Measurements from ENCODE around the gene RETSAT. TPM values are rescaled to one million over a fixed set of nuclear protein-coding genes. Genes with fewer than 3 reads are reported as not detected.
"Not testable (repeated sequence)": the region's sequence is repeated elsewhere in the genome, so short reads cannot be mapped to it uniquely, and the experiment has no call there.

The RETSAT gene
- total RNA-seq, 1 experiment from 2014 or later, result 39.6 TPM

DNA sequence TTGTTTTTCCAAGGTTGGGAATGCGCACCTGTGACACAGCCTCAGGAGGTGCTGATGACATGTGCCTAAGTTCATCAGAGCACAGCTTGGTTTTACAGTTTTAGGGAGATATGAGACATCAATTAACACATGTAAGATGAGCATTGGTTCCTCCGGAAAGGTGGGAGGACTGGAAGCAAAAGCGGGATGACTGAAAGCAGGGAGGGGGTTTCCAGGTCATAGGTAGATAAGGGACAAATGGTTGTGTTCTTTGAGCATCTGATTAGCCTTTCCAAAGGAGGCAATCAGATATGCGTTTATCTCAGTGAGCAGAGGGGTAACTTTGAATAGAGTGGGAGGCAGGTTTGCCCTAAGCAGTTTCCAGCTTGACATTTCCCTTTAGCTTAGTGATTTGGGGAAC, 29.5 kb upstream of the RETSAT start:
- in situ Hi-C loops (cut with HindIII; ENCODE audit: low sequenced_read_pairs), result no loop called here
- DNase-seq (ENCODE audit: low spot score), result no peak

DNA sequence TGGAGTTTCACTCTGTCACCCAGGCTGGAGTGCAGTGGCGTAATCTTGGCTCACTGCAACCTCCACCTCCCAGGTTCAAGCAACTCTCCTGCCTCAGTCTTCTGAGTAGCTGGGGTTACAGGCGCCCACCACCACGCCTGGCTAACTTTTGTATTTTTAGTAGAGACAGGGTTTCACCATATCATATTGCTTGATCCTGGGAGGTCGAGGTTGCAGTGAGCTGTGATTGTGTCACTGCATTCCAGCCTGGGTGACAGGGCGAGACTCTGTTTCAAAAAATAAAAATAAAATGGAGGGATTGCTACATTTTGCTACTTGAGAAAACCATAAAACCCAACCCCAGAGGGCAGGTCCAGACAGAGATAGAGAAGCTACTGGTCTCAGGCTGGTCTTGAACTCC, 28.8 kb upstream of the RETSAT start:
- in situ Hi-C loops (cut with HindIII; ENCODE audit: low sequenced_read_pairs); DNase-seq (ENCODE audit: low spot score): not testable (repeated sequence)

DNA sequence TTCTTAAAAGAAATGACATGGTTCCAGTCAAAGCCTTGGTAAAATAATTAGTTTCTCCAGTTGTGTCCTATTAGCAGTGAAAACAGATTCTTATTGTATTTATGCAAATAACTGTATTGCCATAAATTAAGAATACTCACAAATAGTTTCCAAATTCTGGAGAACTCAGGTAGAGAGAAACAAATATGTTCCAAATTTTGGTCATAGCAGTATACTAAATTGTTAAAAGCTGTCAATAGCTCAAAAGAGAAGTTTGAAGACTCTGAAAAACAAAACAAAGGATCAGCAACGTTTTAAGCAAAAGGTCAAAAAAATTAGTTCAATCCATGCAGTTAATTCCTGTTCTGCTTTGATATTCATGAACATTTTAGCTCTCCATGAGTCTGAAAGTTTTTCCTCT, 25.7 kb upstream of the RETSAT start:
- in situ Hi-C loops (cut with HindIII; ENCODE audit: low sequenced_read_pairs), result no loop called here
- DNase-seq (ENCODE audit: low spot score), result no peak

DNA sequence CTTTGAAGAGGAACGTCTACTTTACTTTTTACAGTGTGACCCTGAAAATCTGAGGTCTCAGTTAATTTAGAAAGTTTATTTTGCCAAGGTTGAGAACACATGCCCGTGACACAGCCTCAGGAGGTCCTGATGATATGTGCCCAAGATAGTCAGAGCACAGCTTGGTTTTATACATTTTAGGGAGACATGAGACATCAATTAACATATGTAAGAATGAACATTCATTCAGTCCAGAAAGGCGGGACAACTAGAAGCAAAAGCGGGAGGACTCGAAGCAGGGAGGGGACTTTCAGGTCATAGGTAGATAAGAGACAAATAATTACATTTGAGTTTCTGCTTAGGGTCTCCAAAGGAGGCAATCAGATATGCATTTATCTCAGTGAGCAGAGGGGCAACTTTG, 23.9 kb upstream of the RETSAT start:
- no peak for DNase-seq (ENCODE audit: low spot score)
- in situ Hi-C loops (cut with HindIII; ENCODE audit: low sequenced_read_pairs), result no loop called here

DNA sequence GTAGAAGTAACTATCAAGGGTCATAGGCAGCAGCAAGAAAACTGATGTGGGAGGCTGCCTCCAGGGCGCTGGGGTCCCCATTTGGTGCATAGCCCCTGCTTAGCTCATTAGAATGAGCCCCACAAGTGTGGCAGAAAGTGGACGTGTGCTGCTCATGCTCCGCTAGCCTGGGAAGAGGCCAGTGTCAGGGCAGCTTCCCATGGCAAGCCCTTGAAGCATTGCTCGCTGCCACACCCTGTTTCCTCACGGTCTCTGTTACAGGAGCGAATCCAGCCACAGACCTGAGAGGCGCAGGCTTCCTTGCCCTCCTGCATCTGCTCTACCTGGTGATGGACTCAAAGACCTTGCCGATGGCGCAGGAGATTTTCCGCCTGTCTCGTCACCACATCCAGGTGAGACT, 22.8 kb upstream of the RETSAT start:
- in situ Hi-C loops (cut with HindIII; ENCODE audit: low sequenced_read_pairs), result no loop called here

DNA sequence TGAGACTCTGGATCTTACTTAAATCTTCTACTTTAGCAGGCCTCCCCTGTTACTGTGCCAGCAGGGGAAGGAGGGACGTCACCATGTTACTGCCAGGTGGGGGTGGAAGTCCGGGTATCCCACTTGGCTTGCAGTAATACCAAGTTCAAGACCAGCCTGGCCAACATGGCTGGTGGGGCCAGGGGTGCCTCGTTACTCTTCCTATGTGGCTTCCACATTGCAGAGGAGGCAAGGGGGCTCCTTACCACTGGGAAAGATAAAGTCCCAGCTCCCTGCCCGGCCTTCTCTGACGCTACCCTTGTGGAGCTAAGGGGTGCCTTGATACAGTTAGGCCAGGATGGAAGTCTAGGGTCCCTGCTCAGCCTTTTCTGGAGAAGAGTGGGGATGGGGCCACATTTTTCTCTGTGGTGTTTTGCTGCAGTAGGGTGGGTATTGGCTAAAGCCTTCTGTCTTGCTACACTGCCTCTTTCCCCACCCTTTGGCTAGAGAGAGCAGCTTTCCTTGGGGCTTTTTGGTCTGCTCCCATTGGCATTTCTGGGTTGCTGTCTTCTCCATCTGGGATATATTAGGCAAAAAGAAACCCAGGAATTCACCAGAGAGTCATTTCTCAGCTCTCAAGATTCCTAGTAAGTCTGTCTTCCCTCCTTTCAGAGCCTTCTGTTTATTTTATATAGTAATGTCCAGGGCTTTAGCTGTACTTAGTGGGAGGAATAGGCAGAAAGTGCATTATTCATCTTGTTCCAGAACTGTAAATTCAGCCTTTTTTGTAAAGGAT, 22.1 kb upstream of the RETSAT start:
- in situ Hi-C loops (cut with HindIII; ENCODE audit: low sequenced_read_pairs), result no loop called here
- DNase-seq (ENCODE audit: low spot score), result no peak

More for the DNA sequence above, 22.8 kb upstream of the RETSAT start:
- no peak for DNase-seq (ENCODE audit: low spot score)

DNA sequence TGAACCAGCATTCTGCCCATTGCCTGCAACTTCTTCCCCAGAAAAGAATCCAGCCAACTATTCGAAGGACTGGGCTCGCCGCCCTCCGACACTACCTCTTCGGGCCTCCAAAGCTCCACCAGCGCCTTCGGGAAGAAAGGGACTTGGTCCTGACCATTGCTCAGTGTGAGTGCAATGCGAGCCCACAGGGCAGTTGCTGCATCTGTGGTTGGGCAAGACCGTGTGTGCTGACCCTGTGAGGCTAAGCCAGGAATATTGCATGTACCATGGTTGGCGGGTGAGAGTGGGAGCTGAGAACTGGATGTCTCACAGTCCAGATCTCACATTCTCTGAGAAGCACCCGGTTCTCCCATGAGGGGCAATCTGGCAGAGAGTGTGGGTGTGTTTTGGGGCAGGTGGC, 16.7 kb upstream of the RETSAT start:
- in situ Hi-C loops (cut with HindIII; ENCODE audit: low sequenced_read_pairs), result no loop called here
- no peak for DNase-seq (ENCODE audit: low spot score)

DNA sequence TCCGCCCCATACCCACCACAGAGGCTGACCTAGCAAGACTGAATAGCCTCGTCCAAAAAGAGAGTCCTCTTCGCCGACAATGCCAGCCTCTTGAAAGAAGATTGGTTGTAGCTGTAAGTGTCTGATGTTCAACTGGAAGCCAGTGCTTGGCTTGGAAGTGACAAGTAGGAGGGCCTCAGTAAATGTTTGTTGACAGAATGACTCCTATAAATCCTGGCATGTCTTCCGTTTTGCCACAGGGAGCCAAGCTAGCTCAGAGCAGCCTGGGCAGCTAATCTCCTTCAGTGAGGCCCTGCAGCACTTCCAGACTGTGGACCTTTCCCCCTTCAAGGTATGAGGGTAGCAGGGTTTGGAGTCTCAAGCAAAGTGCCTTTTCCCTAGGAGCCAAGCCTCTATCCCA, 15.2 kb upstream of the RETSAT start:
- in situ Hi-C loops (cut with HindIII; ENCODE audit: low sequenced_read_pairs), result no loop called here
- no peak for DNase-seq (ENCODE audit: low spot score)

DNA sequence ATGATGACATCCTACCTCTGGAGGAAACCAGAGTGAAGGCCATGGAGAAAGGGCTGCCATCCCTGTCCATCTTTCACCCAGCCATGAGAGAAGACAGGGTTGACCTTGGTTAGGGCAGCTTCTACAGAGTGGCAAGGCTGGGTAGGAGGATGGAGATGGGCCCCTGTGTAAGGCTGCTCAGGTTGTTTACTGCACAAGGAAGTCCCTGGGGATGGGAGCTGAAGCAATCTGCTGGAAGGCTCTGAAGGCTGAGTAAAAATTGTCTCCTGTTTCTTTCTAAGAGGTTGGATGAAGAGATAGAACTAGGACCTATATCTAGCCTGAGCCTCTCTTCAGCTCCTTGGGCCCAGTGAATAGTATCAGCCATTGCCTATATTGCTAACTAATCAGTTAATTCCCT, 14.6 kb upstream of the RETSAT start:
- DNase-seq (ENCODE audit: low spot score), result no peak
- in situ Hi-C loops (cut with HindIII; ENCODE audit: low sequenced_read_pairs), result no loop called here

DNA sequence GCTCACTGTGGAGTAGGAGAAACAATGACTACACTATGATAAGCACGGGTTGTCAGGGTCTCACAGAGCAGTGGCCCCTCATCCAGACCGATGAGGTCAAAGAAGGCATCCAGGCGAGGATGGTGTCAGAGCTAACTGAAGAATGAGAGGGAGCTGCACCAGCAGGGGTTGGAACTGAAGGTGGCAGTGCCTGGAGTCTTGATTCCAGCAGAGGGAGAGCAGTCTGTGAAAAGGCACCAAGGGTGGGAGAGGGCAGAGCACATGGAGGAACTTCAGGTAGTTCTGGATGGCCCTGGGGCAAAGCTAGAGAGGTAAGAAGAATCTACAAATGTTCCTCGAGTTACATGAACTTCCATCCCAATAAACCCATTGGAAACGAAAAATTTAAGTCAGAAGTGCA, 12.9 kb upstream of the RETSAT start:
- DNase-seq (ENCODE audit: low spot score), result no peak
- in situ Hi-C loops (cut with HindIII; ENCODE audit: low sequenced_read_pairs), result no loop called here

DNA sequence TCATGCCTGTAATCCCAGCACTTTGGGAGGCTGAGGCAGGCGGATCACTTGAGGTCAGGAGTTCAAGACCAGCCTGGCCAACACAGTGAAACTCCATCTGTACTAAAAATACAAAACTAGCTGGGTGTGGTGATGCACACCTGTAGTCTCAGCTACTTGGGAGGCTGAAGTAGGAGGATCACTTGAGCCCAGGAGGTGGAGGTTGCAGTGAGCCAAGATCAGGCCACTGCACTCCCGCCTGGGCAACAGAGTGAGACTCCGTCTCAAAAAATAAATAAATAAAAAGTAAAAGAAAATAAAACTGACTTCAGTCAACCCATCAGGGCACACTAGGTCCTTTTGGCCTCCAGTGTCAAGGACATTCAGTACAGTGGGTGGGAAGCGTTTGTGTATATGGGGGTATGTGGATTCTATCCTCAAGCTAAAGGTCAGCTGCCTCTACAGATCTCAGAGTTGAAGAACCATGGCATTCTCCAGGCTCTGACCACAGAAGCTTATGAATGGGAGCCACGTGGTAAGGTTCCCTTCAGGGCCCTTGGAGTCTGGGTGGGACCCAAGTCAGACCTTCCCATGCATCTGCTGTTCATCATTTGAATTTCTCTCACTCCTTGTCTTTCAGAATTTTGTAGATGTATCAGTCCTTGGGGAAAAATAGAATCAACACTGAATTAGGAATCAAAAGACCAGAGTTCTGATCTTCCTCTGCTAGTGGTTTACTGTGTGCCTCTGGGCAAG, 8.5 kb upstream of the RETSAT start:
- in situ Hi-C loops (cut with HindIII; ENCODE audit: low sequenced_read_pairs); DNase-seq (ENCODE audit: low spot score): not testable (repeated sequence)

DNA sequence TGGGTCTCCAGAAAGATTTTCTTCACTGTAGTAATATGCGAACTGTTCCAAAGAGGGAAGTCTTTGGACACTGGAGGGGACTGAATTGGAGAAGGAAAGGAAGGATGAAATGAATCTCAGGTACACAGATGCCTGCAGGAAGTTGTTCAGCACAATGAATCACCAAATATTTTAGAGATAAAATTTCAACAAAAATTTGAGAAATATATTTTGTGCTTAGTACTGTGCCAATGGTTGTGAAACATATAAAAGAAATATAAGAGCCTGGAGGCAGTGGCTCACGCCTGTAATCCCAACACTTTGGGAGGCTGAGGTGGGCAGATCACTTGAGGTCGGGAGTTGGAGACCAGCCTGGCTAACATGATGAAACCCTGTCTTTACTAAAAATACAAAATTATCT, 3.4 kb upstream of the RETSAT start:
- in situ Hi-C loops (cut with HindIII; ENCODE audit: low sequenced_read_pairs), result no loop called here
- no peak for DNase-seq (ENCODE audit: low spot score)

DNA sequence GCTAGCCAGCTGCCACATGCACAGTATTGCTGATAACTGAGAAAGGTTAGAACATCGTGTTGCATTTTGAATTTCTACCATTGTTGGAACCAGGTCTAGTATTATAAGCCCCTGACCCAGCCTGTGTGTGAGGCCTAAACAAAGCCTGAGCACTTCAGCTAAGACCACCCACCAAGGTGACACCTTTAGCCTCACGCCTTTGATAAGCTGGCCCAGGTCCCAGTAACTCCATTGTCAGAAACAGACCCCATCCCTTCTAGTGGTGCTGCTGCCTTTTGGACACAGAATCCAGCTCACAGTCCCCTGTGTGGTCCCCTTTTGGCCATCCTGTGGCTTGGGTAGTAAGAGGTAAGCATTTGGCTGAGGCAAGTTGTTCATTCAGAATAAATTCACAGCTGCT, 1.9 kb upstream of the RETSAT start:
- in situ Hi-C loops (cut with HindIII; ENCODE audit: low sequenced_read_pairs), result no loop called here
- no peak for DNase-seq (ENCODE audit: low spot score)

DNA sequence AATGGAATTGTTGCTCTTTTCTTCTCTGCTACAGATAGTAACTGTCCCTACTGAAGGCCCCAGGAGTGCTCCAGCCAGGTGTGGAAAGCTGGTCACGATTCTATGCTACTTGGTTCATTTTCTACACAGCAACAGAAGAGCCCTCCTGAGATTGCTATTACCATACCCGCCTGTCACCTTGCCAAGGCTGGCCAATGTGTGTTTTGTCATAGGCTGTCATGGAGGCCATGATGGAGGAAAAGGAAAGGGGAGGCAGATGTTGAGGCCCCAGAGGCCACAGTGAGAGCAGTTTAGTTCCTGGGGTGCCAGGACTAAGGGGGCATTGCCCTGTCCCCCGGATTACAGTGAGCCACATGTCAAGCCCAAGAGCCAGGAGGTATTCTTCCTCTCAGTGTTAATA, 1.2 kb upstream of the RETSAT start:
- in situ Hi-C loops (cut with HindIII; ENCODE audit: low sequenced_read_pairs), result no loop called here
- no peak for DNase-seq (ENCODE audit: low spot score)

DNA sequence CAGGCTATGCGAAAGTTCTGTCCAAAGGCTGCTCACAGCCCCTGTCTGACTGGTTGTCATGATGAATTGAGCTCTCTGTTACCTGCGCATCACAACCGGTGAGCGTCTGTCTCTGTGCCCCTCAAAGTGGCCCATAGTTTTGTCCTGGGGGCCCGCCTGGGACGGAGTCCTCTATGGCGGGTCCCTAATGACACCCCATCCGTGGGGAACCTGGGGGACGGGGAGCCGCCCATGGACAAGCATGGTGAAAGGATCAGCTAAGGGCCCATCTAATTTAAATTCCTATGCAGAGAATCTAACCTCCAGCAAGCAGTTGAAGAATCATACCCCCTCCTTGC, 714 bp upstream of the RETSAT start:
- DNase-seq (ENCODE audit: low spot score), result no peak
- in situ Hi-C loops (cut with HindIII; ENCODE audit: low sequenced_read_pairs), result no loop called here

DNA sequence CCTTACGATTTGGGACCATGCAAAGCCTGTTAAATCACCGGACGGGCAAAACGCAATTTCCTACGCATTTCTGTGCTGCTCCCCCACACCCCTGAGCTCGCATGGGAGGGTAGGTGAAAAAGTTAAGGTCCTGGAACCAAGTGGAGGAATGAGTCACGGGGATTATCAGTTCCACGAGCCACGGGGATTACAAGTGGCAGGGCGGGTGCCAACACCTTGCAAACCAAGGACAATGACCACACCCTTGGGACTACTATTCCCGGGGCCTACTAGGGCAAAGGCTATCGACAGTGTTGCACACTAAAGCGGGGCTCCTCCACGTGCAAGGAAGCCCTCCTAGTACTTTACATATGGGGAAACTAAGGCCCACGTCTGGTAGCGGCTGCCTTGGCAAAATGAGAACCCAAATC, 447 bp downstream of the RETSAT start:
- DNase-seq (ENCODE audit: low spot score), result peak; percentile 19
- in situ Hi-C loops (cut with HindIII; ENCODE audit: low sequenced_read_pairs), result no loop called here

DNA sequence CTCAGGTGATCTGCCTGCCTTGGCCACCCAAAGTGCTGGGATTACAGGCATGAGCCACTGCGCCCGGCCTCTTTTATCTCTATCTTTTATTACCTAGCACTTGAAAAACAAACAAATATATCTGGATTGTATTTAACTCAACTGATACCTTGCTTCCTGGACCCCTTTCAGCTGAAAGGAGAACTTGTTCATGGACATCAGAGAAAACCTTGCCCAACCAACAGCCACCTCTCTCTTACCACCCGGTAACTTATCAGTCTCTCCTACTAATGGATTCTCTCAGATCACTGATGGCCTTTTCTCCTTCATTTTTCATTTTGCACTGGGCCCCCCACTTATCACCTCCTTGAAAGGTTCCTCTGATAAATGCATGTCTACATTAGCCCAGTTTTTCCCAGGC, 6.7 kb downstream of the RETSAT start:
- in situ Hi-C loops (cut with HindIII; ENCODE audit: low sequenced_read_pairs), result no loop called here
- DNase-seq (ENCODE audit: low spot score), result no peak

DNA sequence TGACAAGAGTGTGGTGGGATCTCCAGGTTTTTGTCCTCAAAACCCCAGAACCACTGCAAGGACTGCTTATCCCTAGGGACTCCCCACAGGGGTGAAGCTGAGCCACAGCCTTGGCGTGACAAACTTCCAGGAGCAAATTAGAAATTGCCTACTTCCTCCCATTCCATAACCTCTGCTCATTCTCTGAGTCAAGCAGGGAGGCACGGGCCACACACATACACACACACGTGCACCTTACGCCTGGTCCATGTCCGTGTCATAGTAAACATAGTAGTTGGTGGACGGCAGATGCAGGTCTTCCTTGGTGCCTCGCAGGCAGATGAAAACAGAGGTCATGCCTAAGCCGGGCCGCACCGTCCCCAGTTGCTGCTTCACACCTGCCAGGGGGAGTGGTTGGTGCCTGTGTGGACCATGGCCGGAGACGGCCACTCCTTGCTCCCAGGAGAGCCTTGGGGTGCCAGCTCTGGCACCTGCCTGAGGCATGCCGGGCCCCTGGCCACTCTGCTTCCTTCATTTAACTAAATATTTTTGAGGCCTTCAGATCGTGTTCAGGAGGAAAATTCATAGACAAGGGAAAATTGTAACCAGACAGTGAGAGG, 9.9 kb downstream of the RETSAT start:
- DNase-seq (ENCODE audit: low spot score), result no peak
- in situ Hi-C loops (cut with HindIII; ENCODE audit: low sequenced_read_pairs), result no loop called here

DNA sequence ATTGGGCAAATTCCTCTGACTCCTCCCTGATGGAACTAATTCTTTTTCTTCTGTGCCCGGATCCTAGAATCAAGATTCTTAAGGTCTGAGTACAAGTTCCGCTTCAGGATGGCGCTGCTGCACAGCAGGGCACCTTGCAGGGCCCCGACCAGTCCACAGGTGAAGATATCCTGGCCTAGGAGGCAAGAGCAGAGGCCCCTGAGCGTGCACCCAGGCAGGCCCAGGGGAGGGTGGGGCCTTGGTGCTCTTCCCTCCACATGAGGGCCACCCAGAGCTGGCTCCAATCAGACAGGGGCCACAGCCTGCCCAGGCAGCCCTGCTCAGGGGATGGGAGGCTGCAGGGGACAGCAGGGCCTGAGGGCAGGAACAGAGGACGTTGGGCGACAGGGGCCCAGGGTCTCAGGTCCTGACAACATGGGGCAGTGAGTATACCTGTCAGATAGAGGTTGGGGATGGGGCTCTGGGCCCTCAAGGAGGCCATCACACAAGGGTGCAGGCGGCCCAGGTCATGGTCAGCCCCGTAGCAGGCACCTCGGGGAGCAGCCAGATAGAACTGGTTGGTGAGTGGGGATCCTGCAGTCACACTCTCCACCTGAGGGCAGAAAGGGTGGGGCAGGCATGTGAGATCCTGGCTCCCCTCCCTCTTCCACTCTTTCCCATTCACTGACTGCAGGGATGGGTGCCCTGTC, 11.0 kb downstream of the RETSAT start:
- DNase-seq (ENCODE audit: low spot score); in situ Hi-C loops (cut with HindIII; ENCODE audit: low sequenced_read_pairs): not testable (repeated sequence)

DNA sequence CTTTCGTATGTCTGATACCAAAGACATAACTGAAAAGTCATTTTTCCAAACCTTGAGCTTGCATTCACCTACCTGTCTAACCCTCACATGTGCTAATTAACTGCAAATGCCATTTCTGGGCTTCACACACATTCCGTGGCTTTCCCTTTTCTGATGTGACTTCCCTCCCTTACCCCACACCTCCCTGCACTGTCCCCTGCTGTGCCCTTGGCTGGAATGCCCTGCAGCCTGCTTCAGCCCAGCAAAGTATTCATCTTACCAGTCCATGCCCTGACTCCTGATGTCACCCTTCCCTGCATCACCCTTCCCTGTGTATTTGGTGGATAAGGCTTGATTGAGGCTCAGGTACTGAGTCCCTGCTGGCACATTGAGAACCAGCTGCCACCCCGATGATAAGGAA, 12.2 kb downstream of the RETSAT start:
- in situ Hi-C loops (cut with HindIII; ENCODE audit: low sequenced_read_pairs), result no loop called here
- DNase-seq (ENCODE audit: low spot score), result no peak
